Right lobe of liver (tissue), 4 donors: Measurements from ENCODE around the gene EXOC3L1.

ENCODE experiments used
- POLR2A ChIP-seq: fragments of 450-650 bp; IDR thresholded peaks from one replicate; pipeline ENCODE4 v1.6.1; 2017; ENCODE audit warnings: antibody characterized with exemption, mild to moderate bottlenecking
- TF ChIP-seq, protein P1 (sequence below), 4 donors: fragments of 200-600 bp in 3 of 4; fragments of 450-650 bp in 1 of 4; IDR thresholded peaks; one replicate each; pipeline versions ENCODE4 v1.5.1 to v1.8.0; 2016 to 2022; ENCODE audit warnings: antibody characterized with exemption in 4 of 4, mild to moderate bottlenecking in 2 of 4
- donor health status: DM: no; HTN: no; CAD: no.
- donor health status: DM: no; HTN: no; CAD: no.
- donor health status: DM: no; HTN: yes; CAD: no.

DNA sequence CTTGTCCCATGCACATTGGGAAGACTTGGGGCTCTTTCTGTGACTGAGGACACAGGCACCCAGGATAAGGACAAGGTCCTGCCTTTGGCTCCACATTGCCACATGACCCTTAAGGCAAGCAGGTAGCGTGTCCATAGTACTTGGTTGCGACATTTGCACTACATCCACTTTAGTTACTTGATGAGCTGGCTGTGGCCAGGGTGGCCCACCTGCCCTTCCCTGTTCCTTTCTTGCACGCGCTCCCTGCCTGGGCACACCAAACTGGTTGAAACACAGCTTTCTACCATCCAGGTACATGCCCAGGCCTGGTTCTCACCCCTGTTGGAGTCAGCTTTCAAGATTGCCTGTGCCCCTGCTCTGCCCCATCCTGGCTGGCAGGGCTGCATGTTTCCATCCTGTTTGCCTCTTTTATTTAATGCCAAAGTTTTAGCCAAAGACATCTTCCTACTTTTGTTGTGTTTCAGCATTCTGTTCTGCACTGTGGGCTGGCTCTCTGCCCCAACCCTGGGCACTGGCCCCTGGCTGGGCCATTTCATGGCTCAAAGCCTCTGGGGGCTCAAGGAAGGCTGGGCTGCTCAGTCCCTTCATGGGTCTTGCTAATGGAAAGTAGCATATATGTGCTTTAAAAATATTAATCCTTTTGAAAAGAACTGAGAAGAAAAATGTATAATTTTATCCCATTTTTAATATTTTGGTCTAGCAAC lies 42.3 kb downstream of the EXOC3L1 start:
- TF ChIP-seq, protein P1, sequence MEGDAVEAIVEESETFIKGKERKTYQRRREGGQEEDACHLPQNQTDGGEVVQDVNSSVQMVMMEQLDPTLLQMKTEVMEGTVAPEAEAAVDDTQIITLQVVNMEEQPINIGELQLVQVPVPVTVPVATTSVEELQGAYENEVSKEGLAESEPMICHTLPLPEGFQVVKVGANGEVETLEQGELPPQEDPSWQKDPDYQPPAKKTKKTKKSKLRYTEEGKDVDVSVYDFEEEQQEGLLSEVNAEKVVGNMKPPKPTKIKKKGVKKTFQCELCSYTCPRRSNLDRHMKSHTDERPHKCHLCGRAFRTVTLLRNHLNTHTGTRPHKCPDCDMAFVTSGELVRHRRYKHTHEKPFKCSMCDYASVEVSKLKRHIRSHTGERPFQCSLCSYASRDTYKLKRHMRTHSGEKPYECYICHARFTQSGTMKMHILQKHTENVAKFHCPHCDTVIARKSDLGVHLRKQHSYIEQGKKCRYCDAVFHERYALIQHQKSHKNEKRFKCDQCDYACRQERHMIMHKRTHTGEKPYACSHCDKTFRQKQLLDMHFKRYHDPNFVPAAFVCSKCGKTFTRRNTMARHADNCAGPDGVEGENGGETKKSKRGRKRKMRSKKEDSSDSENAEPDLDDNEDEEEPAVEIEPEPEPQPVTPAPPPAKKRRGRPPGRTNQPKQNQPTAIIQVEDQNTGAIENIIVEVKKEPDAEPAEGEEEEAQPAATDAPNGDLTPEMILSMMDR (IDR thresholded peaks at IDR 0.05): no peak
- TF ChIP-seq POLR2A: no peak
